GM15510 (cell line): Measurements from ENCODE around the gene NIT1.

Experiments
- POLR2A ChIP-seq: IDR thresholded peaks from 3 replicates; pipeline ENCODE4 v1.6.1; 2011; ENCODE audit warnings: borderline replicate concordance; ENCODE audit not compliant: insufficient read length; ENCODE audit errors: extremely low read depth

The NIT1 gene, protein sequence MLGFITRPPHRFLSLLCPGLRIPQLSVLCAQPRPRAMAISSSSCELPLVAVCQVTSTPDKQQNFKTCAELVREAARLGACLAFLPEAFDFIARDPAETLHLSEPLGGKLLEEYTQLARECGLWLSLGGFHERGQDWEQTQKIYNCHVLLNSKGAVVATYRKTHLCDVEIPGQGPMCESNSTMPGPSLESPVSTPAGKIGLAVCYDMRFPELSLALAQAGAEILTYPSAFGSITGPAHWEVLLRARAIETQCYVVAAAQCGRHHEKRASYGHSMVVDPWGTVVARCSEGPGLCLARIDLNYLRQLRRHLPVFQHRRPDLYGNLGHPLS

DNA sequence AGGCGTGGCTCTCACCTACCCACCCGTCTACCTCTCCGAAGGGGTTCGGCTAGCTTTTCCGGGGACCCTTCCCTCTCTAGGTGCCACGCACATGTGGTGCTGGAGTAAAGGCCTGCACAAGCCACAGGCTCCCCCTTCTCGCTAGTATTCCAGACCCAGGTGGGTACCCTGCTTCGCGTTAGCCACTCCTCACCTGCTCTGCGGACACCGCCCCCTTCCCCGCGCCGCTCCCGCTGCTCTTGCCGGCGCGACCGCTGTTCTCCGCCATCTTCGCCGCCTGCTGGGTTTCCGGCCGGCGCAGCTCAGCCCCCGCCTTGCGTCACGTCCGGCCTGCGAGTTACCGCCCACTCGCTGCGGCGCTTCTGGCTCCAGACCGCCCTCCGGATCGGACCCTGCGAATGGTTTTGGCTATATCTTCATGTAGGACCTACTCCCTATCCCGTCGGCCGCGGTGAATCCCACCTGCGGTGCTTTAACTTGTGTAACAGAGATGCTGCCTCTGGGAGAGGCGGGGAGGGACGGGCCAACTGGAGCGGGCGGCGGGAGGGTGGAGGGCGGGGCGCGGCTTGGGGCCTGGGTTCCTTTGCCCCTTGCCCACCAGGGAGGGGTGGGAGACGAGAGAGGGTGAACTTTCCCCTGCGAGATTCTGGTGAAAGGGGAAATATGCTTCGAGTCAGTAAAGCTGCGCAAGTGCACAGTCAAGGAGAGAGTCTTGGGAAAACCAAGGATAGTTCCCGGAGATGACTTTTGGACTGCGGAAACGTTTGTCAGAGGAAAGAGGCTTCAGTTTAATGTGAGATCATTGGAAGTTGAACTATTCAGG is at the start of gene NIT1, which contains the start of gene PFDN2:
Gene NIT1, plus strand, starts transcription at position 347 of the 823 bp plus-strand sequence. Its CDS starts 72 bp downstream, at position 419.
Gene PFDN2, minus strand, starts transcription at position 279 of the 823 bp plus-strand sequence. Its CDS starts 11 bp downstream, at position 268.
- TF ChIP-seq POLR2A = peak; percentile 94

DNA sequence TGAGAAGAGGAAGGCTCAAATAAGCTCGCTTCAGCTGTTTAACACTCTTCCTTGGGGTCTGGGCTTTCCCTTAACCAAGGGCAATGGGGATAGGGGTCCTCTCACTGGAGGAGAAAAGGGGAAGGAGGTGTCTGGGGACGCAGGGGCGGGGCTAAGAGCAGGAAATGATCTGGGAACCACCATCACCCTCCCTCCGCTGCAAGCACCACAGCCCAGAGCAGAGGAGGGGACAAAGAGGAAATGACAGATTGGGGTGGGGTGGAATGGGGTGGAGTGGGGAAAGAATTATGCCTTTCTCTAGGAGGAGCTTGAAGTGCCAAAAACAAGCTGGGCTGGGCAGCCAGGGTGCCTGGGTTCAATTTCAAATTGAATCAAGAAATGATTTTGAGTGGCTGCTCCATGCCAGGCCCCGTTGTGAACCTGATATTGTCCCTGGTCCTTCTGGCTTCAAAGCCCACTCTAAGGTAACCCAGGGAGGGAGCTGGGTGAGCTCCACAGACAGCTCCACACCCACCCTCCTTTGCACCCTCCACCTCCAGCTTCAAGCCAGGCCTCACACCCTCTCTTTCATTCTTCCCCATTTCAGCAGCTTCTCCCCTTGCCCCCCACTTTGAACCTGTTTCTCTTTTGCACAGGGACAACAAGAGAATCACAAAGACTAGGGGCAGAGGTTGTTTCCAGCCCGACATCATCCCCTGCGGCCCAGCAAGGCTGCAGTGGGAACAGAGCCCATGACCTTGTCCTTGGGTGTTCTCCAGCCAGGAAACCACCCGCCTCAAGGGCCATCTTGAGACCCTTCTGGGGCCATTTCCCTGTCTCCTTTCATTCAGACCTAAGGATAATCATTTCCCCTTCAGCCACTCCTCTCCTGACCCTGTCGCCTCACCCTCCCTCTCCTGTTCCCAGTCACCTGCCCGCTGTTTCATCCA is 49.3 kb upstream of the NIT1 start:
- TF ChIP-seq POLR2A = peak; percentile 49

DNA sequence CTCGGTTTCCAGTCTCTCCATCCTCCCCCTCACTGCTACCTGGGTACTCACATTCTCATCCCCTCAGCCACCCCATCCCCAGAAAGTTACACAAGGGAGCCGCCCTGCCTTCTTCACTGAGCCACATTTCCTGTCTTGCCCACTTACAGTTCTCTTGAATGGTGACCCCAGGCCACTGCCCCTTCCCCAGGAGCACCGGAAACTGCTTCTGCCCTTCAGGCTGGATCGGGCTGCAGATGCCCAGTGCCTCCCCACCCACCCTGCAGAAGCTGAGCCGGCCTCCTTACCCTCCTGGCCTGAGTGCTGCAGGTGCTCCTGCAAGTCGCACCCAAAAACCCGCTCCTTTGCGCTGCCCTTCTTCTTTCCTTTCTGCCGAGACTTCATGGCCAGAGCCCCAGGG is 48.7 kb upstream of the NIT1 start:
- TF ChIP-seq POLR2A = no peak

DNA sequence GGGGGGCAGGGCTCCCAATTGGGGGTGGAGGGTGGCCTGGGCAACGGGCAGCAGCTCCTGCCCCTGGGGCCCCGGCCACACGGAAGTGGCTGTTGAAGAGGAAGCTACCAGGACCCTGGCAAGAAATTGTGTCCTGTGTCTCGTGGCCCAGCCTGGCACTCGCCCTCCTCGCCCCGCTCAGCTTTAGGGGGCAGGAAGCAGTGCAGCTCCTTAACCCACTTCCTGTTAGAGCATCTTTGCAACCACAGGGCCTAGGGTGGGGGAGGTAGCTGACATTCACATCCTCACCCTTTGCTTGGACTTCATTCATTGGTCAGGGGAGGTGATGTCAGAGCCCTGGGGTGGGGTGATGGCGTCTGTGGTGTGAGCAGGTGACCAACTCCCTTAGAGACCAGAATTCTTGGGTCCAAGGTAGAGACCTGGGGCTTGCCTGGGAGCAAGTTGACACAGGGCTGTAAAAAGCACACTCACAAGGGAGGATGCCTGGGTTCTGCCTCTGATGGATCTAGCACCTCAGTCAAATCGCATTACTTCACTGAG is 48.1 kb upstream of the NIT1 start, which contains the start of gene ARHGAP30:
Gene ARHGAP30, minus strand, starts transcription at position 161 of the 540 bp plus-strand sequence. CDS start 267 bp downstream, outside the sequence.
- TF ChIP-seq POLR2A = peak; percentile 79

DNA sequence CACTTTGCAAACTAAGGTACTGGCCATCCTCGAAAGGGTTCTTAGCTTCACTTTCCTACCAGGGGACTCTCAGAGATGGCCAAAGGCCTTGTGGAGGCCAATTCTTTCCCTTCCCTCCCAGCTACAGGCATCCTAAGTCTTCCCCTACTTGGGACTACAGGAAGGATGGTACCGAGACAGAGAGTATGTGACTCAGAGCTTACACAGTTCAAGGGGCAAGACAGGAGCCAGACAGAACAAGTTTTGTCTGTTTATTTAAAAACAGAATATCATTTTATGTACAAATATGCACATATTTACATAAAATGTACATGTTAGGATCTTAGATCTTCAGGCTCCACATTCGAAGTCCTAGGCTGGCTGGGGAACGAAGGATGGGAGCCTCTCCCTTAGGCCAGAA is 47.1 kb upstream of the NIT1 start:
- no peak for TF ChIP-seq POLR2A

DNA sequence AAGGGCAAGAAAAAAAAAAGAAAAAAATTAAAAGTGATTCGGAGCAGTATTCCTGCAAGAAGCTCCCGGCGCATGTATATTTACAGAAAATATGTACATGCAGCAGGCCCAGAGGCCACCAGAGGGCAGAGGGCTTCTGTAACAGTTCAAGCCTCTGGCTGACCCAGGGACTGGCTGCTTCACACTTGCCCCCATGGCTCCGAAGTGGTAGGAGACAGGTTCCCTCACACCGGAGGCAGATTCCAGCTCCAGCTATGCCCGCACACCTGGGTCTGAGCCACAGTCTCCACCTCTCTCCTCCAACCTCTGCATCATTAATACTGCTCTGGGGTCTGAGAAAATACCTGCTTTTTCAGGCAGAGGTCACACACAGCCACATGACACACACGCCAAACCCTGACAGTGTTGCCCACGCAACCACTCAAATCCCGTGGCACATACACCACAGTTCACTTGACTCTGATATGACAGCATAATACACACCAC is 46.0 kb upstream of the NIT1 start:
- TF ChIP-seq POLR2A = no peak

DNA sequence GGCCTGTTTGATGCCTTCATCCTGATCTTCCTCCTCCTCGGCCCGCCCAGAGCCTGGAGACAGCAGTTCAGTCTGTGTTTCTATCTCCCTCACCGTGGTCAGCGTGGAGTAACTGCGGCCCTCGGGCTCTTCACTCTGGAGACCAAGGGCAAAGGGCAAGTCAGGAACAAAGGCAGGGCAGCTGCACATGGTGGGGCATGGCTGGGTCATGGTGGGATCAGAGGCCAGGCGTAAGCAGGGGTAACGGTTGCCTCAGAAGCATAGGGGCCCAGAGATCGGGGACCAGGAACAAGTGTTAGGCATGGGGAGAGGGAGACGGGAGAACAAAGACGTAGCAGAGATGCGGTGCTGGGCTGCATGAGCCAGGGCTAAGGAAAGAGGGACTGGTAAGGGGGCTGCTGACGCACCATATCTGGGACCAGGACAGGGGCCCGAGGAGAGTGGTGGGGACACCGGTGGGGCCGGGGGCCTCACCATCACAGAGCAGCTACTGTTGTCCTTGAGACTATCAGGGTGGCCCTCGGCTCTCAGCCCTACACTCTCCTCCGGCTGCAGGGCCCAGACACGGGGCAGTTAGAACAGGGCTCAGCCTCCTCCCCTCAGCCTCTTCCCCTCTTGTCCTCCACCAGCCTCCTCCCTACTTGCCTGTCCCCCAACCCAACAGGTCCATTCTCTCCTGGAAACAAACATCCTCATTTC is 45.0 kb upstream of the NIT1 start:
- TF ChIP-seq POLR2A = no peak

DNA sequence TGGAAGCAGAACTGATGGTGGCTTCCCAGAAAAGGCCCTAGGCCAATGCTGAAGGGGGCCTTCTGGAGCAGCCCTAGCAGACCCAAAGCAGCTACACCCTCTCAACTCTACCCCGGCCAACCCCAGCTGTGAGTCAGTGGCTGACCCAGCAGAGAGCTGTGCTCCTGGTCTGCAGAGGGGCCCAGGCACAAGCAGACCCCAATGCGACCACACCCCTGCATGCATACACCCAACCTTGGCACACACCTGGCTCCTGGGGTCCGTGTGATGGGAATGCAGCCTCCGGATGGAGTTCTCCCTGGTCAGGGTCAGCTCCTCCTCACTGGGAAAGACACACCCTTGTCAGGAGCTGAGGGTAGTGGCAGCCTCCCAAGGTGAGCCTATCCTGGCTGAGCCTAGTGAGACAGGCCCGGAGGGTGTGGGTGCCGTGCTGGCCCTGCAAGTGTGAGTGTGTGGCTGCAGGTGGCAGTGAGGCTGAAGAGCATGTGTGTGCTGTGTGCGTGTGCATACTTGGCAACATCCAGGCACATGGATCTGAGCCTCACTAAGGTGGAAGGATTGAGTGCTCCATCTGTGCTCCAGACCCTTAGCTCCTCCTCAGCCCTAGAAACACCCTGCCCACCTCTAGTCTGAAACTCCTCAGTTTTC is 44.3 kb upstream of the NIT1 start:
- TF ChIP-seq POLR2A = no peak

DNA sequence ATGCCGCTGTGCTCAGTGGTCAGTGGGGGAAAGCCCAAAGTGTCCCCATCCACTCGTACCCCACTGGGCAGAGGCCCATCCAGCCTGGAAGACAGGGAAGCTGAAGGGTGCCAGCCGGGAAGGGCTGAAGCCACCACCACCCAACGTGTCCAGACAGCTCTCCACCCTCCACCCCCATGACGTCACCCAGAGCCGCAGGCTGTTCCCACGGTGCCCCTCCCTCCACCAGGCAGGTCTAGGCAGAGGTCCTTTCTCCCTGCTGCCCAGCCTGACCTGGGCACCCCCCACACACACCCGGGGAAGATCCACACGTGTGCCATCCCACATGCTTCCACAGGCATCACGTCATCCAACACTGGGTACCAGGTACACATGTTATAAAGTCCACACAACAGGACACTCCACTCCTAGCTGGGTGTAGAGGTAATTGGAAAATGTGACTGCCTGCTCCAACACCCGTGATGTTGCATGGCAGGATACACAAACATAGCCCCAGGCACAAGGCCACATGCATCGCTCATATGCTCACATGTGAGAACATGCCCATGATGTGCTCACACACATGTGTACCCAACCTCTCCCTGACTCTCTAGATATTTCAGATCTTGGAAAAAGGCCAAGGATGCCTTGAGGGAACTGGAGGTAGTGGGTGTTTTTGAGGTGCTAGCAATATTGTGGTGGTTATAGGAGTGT is 43.1 kb upstream of the NIT1 start:
- TF ChIP-seq POLR2A = no peak

DNA sequence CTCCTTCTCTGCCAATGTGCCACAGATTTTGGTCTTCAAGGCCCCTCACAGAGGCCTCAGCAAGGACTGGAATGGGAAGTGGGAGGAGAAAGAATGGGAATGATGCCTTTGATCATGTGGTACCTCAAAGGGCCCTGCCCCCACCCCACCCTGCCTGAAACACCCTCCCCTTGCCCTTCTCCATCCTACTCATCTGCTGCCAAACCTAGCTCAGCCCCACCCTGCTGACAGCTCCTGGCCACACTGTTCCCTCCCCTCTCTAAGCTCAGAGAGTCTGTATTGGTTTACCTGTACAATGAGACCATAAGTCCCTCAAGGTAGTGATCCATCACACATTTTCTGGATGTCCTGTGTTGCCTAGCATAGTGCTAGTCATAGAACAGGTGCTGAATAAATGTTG is 41.5 kb upstream of the NIT1 start:
- no peak for TF ChIP-seq POLR2A

DNA sequence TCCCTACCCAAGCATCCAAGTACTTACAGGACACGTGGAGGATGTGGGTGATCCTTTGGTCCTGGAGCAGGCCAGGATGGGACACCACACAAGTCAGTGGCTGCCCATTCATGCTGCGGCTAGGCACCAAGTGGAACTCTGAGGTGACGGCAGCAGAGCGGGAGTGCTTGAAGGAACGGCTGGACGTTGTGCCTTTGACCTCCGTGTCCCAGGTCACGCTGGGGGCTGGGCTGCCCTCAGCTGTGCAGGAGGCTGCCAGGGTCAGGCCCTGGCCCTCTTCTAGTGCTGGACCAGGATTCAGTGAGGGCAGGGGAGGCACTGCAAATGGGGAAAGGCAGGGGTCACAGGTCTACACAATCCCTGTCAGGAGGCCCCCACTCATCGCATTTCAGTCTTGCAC is 40.5 kb upstream of the NIT1 start:
- TF ChIP-seq POLR2A = no peak

DNA sequence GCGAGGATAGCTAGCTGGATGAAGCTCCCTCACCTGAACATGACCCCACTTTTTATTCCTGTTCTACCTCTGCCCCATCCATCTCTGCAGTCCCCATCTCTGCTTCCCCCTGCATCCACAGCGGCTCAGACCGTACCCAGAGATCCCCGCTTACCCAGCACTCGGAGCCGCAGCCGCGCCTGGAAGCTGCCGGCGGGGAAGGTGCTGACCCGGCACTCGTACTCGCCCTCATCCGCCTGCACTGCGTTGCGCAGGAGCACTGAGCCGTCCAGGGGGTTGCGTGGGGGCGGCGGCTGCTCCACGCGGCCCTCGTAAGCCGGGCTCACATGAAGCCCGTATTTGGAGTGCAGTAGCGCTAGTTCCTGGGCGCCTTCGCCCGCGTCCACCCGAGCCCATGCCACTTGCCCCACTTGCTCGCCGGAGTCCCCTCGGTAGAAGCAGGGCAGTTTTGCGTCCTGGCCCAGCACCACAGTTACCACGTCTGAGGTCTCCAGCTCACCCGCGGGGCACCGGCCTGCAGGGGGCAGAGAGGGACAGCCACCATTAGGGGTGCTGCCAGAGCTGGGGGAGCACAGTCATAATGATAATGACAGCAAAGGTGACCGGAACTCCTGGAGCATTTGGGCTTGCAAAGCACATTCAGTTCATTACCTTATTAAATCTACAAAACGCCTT is 38.3 kb upstream of the NIT1 start:
- TF ChIP-seq POLR2A = no peak
